GM12878 (cell line): ENCODE results near the gene RBM12.
"Not testable (repeated sequence)": the region's sequence is repeated elsewhere in the genome, so short reads cannot be mapped to it uniquely, and the experiment has no call there.

ENCODE experiments used
- BHLHE40 ChIP-seq, 2 experiments: fragments of 450-650 bp in 1 of 2; IDR thresholded peaks; 2 replicates each; pipeline ENCODE4 v1.6.1; 2011 to 2017; ENCODE audit warnings: low read depth in 2 of 2, borderline replicate concordance in 1 of 2, improper control_type of control experiment in 1 of 2, low read length in 1 of 2, mild to moderate bottlenecking in 1 of 2
- EZH2 ChIP-seq: IDR thresholded peaks from 2 replicates; pipeline ENCODE4 v1.6.1; 2012; ENCODE audit warnings: low read depth, mild to moderate bottlenecking, control low read depth, inconsistent platforms, low read length, borderline replicate concordance; ENCODE audit not compliant: control insufficient read depth
- MAX ChIP-seq: IDR thresholded peaks from 2 replicates; pipeline ENCODE4 v1.6.1; 2012; ENCODE audit warnings: low read depth, low read length, improper control_type of control experiment

GRCh38 chr20:35686872-35687271 lies 22.2 kb upstream of the RBM12 start:
- TF ChIP-seq BHLHE40 (IDR thresholded peaks at IDR 0.05; ENCODE audit: borderline replicate concordance in 1 of 2, low read depth in 2 of 2, low read length in 1 of 2); EZH2; MAX: not testable (repeated sequence)
